Measurements from ENCODE around the gene TPI1.

DNA sequence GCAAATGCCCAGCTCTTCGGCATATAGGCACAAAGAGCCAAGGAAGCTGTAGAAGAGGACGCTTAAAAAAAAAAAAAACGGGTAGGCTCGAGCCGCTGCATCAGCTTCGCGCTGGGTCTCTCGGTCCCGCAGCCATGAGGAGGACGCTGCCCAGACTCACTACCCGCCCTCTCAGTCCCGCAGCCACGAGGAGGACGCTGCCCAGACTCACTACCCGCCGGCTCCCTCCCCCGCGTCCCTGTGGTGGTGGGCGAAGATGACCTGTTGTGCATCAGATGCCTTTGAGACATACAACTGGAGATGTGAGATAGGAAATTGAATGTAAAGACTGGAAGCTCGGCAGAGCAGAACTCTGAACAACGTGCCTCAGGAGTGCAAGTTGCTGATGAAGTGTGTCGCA lies 17.2 kb downstream of the TPI1 start:
- TF ChIP-seq POLR2A (IDR thresholded peaks at IDR 0.05; ENCODE audit: extremely low read depth, insufficient read length) (no peak), MYC (IDR thresholded peaks at IDR 0.05; ENCODE audit: low read depth, low read length) (no peak)
- TF ChIP-seq, protein P1, sequence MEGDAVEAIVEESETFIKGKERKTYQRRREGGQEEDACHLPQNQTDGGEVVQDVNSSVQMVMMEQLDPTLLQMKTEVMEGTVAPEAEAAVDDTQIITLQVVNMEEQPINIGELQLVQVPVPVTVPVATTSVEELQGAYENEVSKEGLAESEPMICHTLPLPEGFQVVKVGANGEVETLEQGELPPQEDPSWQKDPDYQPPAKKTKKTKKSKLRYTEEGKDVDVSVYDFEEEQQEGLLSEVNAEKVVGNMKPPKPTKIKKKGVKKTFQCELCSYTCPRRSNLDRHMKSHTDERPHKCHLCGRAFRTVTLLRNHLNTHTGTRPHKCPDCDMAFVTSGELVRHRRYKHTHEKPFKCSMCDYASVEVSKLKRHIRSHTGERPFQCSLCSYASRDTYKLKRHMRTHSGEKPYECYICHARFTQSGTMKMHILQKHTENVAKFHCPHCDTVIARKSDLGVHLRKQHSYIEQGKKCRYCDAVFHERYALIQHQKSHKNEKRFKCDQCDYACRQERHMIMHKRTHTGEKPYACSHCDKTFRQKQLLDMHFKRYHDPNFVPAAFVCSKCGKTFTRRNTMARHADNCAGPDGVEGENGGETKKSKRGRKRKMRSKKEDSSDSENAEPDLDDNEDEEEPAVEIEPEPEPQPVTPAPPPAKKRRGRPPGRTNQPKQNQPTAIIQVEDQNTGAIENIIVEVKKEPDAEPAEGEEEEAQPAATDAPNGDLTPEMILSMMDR (IDR thresholded peaks at IDR 0.05; ENCODE audit: low read depth, low read length): no peak
- TF ChIP-seq, protein P2, sequence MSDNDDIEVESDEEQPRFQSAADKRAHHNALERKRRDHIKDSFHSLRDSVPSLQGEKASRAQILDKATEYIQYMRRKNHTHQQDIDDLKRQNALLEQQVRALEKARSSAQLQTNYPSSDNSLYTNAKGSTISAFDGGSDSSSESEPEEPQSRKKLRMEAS (IDR thresholded peaks at IDR 0.05; ENCODE audit: low read depth, low read length): no peak
